CD1c-positive myeloid dendritic cell (primary cell): ENCODE data around the gene HEPHL1.

Experiments used
- DNase-seq: peaks from one replicate; pipeline ENCODE4 v3.0.0-alpha.2; 2016; ENCODE audit errors: extremely low spot score

Gene HEPHL1

DNA sequence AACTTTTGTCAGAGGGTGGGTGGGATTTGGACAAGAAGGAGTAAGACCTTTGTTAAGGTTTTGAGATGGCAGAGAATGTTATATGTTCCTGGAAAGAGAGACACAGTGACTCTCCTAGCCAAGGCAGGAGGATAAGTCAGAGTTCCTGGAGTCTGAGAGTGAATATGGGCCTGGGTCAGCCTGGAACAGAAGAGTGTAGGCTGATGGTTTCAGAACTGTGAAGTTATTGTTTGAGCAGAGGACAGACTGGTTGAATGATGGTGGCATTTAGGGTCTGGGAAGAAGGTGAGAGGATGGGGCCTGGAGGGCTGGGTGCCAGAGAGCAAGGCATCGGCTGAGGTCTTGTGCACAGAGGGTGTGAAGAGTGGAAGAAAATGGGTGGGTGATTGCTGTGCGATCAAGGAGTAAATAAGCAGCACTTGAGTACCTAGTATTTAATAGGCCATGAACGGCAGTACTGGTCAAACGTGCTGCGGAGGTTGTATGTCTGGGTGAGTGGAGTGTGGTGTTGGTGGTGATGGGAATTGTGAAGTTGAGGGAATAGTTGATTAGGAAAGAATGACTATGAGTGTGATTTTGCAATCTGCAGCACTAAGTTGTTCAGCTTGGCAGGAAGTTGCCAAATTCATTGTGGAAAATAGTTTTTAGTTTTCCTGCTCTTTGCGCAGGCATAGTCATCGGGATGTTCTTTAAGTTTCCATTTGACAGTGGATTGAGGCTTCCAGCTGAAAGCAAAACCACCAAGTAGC lies 109.3 kb downstream of the HEPHL1 start:
- peak; percentile 38 for DNase-seq

DNA sequence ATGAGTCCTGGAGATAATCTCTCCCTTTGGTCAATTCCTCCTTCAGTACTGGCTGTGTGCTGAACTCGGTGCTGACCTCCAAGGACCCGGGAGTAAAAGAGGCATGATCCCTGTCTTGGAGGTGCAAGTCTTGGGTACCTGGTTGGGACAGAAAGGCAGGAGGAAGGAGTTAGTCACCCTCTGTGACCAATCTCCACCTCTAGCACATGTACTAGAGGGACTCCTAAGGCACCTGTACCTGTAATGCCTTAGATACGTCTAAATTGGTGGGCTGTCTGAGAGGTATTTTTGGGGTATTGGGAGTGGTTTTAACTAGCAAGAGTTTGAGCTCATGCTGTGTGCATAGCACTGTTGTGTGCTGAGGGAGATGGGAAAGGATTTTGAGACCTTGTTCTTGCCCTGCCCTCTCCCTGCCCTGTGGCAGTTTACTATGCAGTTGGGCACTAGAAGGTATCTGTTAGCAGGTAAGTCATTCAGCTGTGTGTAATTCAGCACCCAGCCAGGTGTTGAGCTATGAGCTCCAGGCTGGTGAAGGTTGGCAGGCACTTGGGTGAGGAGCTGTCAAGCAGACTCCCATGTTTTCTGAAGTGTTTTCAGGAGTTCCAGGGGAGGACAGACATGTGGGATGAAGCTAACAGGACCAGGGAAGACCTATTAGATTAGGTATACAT lies 110.0 kb downstream of the HEPHL1 start:
- no peak for DNase-seq

DNA sequence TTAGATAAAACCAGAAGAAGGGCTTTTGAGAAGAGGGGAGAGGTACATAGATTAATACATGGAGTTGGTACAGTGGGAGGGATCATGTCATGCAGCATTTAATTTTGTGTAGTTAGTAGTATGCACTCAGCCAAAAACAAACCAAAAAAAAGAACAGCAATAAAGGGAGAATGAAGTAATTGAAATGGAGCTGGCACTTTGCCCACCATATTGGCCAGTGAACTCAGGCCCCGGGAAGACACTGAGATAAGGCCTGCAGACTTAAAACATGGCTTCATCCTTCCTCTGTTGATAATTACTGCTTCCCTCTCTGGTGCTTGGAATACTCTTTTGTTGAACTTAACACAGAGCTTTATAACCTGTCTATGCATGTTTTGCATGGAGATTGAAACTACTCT lies 110.6 kb downstream of the HEPHL1 start:
- no peak for DNase-seq

DNA sequence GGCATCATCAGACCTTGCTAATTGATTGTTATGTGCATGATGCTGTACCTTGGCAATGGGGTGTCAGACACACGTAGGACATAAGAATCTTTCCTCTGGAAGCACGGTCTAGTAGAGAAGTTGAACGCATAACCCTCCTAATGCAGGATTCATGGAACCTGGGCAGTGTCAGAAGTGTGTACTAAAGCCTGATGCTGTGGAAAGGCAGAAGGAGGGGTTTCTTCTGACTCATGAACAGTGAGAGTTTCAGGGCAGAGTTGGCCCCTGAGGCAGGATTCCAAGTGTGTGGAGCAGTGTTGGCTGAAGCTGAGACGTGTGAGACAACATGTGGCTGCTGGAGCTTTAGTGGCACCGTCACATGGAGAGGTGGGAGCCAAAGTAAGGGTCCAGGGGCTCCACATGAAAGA lies 111.0 kb downstream of the HEPHL1 start:
- no peak for DNase-seq

DNA sequence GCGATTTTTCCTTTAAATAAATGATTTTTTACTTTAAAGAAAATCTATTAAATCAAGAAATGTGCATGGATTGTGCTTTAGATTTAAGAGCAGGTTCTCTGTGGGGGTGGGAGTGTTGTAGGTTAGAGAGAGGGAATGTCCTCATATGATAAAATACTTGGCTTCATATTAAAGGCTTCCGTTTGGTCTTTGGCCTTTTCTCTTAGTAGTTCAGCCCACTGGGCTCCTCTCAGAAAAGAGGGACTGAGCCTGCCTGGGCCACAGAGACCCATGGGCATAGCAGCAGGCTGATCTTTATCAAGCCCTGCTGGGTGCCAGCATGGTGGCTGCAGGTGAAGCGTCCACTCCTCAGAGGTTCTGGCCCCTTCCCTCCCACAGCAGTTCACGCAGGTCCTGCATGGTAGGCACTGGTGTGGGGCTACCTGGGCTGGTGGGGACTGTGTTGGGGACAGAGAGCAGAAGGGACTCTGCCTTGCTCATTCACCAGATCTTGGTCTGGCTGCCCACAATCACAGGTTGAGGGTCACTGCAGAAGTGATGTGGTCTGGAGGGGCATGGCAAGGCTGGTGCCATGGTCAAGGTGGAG lies 111.8 kb downstream of the HEPHL1 start:
- DNase-seq, result no peak

DNA sequence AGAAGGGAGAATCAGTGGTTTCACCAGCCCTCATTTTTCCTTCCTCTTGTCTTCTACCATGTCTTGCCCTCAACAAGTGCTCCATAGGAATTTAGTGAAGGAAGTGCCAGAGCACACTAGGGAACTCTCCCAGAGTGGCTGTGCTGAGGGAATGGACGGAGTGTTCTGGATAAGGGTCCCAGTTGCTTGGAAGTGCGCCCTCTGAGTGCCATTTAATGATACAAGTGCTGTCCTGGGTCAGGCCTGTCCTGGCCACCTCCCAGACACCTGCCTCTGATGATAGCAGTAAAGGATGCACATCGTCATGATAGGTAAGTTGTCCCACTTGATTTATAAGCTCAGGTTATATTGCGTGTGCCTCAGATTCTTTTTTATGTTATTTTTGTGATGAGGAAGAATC lies 112.6 kb downstream of the HEPHL1 start:
- no peak for DNase-seq

DNA sequence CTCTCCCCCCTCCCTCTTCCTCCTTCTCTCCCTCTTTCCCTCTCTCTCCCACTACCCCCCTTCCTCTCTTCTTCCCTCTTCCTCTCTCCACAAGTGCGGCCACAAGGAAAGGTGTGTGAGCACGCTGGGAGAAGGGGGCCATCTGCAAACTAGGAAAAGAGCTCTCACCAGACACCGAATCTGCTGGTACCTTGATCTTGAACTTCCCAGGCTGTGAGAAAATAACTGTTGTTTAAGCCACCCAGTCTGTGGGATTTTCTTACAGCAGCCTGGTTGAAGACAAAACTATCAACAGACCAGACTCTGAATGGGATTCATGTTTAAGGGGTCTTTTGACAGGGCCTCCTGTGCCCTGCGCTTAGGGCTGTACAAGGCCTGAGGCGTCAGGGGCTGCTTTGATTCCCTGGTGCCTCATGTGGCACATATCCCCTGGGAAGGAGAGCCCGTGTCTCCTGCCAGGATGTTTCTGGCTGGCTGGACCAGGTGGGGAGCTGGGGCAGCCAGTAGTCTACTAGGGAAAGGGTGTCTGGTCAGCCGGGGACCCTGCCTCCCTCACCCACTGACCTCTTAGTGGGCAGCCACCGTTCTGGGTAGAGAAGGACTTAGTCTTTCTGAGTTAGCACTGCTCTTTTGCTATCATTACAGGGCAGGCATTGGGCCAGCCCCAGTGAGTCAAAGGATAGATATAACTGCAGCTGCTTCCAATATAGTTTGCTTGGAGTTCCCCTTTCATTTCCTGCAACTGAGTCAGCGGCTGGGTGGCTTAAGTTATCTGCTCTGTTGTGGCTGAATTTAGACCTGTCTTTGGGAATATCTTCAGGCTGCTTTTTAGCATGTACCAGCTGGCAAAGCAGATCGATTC lies 113.7 kb downstream of the HEPHL1 start:
- DNase-seq, result no peak

DNA sequence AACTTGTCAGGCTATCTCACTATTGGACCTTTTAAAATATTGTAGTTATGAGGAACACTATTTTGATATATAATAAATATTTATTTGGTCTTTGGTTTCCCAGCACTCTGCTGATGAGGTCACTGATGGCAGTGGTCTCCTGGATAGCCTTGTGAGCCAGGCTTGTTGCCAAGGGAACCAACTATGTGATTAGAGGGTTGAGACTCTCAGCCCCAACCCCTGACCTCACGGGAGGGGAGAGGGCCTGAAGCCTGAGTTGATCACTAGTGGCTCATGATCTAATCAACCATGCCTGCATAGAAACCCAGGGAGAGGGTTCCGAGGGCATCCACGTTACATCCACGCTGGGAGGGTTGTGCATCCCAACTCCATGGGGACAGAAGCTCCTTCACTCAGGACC lies 118.3 kb downstream of the HEPHL1 start:
- no peak for DNase-seq

DNA sequence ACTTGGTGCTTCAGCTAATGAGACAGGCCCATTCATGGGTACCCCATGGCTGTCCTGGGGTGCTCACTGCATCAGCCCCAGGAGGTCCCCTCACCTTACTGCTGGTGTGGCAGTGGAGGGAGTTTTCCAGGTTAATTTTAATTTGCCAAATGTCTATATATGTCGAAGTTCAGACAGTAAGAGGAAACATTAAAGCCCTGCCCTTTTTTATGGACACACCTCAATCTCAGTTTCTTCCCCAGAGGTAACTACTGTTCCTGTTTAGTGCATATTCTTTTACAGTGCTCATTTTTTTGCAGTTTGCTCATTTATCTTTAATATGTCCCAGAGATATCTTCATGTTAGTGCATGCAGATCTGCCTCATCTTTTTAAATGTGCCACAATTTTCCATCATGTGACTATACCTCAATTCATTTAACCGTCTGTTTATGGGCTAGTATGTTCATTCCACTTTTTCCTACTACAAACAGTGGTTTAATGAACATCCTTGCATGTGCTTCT lies 119.1 kb downstream of the HEPHL1 start:
- DNase-seq, result no peak

DNA sequence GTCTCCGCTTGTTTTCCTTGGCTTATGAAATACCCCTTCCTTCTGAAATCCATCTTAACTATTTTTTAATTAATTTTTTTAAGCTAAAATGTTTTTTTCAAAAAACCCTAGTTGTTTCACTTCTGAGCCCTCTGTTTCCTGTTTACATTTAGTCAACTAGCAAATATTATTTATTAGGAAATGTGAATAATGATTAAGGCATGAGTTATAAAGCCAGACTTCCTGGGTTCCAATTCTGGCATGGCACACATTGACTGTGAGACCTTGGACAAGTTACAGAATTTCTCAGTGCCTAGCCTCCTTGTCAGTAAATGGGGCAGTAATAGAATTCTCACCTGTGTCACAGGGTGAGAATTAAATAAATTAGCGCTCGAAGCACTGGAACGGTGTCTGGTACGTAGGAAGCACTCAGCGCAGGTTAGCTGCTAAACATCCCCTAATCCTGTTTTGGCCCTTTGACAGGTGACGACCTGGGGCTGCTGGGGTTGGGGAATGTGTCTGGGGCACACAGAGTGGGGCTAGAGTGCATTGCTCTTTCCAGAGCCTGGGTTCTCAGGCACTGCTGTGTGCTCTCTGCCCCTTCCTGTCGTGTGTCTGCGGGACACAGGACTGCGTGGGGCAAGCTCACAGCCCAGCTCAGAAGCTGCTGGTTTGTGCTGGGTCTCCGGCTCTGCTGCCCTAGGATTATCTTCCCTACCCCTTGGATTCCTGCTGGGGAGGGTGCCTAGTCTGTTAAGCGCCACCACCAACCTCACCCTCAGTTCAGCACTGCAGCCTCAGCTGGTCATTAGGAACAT lies 120.6 kb downstream of the HEPHL1 start:
- no peak for DNase-seq

DNA sequence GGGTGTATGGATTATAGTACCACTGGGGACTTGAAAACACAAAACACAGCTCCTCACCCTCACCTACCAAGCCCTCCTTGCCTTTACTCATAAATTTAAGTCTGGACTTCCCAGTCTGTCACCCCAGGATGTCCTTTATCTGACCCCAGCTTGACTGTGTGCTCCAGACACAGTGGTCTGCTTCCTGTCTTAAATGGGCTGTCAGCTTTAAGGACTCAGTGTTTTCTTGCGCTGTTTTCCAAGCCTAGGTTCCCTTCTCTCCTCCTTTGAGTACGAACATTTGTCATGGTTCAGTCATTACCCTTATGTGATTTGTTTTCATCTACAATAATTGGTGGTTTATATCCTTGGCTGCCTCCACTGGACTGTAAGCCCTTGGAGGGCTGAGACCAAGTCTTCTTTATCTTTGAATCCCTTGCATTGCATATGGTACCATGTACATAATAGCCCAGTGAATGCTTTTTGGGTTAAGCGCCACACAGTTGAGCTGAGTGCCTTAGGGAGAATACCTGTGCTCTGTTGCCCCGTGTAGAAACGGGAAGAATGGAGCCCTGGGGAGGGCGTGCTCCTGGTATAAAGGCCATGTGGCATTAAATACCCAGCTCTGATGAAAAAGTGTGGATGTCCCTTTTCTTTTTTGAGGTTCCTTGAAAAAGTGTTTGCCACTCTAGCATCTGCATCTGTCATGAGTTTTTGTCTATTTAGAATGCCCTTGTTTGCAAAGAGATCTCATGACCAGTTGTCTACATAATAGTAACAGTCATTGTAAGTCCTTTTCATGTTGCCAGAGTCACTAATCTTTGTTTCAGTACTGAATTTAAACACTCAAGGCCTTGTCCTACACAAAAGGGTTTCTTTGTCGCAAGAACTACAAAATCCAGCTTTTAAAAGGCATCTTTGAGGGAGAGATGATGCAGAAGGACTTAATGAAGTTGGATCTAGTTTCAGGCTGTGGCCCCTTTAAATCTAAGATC lies 121.4 kb downstream of the HEPHL1 start:
- DNase-seq, result no peak

DNA sequence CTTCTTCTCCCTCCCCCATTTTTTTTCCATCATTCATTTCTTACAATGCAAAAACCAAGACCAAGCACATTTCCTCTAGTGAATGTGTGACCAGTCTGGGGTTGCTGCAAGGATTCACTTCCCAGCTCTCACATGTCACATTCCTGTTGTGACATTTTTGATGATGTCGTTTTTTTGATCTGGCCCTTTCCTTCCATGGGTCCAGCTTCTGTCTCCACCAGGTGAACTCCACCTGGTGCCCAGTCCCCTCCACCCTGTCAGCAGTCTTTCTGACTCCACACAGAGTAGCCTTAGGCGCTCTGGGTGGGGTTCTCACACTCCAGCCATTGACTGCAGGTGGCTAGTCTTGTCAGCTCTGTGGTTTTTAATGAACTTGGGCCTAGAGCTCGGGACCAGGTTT lies 123.1 kb downstream of the HEPHL1 start:
- DNase-seq, result no peak

DNA sequence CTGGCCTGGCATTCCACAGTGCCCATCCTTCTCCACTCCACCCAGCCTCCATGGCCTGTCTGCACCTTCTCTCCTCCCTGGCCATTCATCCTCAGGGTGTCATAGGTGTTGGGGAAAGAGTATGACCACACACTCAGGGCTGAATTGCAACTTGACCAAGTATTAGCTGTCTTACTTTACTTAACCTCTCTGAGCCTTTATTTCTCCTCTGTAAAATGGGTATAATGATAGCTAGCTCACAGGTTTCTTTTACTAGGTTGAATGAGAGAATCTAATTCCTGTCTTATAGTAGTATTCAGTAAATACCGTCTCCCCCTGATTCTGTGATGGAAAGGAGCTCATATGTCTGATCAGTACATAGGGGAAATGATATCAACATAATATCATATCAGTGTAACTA lies 123.5 kb downstream of the HEPHL1 start:
- DNase-seq, result no peak

DNA sequence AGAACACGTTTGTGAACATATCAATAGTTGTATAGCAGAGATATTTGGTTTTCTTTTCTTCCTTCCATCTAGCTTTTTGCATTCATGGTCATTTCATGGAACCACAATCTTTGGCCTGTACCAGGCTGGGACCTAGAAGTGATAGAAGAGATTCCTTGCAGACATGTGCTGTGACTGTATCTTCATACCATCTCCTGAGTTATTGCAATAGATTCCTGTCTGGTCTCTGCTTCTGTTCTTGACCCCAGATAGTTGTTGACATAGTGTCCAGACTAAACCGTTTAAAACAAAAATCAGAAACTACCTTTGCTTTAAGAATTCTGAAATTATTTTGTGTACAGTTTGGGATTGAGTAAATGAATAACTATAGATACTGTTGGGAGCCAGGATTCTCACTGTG lies 124.3 kb downstream of the HEPHL1 start:
- no peak for DNase-seq

DNA sequence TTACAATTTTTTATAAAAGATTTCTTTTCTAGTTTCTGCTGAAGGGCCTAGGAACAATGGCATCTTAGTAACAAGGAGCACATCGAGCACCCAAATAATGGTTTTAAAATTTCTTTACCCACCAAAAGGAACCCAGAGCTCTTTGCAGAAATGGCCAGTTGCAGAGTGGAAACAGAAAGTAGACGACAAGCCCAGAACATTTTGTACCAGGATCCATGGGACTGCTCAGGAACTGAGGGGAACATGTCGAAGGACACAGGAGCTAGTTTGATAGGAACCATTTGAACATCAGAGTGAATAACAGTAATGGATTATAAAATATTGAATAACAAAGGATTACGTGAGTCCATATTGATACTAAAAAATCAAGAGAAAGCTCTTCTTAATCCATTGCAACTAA lies 124.8 kb downstream of the HEPHL1 start:
- no peak for DNase-seq

DNA sequence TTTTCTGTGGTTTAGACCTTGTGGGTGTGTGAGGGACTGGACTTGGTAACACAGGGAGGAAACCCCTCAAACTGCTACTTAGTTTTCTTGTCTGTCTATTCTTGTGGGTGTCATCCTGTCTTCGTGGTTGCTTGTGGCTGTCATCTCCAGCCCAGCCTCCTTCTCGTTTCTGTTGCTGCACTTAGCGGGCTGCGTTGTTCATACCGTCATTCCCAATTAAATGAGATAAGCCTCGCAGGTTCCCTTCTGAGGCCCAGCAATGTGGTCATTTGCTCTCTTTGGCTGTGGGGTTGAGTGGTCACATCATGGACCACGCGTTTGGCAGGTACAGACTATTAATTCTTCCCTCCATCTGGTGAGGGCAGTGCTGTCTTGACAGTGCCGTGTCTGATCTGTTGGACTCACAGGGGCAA lies 126.3 kb downstream of the HEPHL1 start:
- no peak for DNase-seq

DNA sequence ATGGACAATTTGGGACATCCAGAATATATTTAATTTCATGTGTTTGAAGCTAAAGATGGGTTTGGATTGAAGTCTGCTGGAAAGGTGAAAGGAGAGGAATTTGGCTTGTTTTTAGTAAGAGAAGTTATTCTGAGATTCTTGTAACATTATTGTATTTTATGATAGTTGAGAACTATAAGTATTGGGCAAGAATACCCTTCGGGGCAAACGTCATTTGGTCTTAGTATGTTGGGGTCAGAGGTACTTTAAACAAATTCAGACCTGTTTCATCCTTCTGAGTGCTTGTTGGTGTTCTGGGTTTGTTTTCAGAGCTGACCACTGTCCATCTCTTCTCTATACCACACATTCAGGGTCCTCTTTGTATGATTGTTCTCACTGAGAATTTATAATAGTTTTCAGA lies 127.0 kb downstream of the HEPHL1 start:
- no peak for DNase-seq

DNA sequence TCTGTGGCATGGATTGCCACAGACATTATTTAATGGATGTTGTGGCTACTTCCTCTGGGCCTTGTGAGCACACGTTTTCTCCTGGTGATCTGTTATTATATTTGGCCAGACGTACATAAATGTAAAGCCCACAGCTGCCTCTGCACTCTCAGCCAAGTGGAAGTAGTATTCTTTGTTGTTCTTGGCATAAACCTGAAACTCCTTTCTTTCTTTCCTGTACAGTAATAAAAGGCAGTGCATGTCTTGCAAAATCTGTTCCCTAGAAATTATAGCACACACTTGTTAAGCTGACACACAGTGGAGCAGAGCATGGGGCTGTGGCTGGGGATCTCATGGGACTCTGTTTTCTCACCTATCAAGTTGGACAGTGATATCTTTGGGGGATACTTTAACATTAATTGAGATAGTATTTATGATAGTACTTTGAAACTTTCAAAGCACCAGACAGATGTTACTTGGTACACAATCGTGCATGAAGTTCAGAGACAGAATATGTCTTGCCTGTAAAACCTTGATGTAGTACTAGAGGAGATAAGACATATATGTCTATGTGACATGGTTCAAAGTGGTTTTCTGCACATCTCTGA lies 128.4 kb downstream of the HEPHL1 start:
- DNase-seq, result no peak

DNA sequence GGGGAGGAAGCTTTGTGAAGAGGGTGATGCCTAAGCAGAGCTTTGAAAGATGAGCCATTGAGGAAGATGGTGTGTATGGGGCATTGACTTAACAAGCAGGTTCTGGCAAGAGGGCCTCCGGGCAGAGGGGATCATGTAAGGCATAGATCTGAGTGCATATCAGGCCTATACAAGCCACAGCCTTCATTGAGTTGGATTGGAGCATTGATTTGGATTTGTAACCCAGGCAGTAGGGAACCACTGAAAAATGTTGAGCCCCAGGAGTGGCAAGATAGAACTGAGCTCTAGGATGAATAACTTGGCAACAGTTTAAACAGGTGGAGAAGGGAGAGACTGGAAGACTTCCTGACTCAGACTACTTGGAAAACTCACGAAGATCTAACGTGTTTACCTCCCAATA lies 128.9 kb downstream of the HEPHL1 start:
- DNase-seq, result no peak
